ENCODE data around the gene DOK1.
A peak's percentile ranks its signal among the peaks of the same experiment; 100 is the strongest.

Gene DOK1

DNA sequence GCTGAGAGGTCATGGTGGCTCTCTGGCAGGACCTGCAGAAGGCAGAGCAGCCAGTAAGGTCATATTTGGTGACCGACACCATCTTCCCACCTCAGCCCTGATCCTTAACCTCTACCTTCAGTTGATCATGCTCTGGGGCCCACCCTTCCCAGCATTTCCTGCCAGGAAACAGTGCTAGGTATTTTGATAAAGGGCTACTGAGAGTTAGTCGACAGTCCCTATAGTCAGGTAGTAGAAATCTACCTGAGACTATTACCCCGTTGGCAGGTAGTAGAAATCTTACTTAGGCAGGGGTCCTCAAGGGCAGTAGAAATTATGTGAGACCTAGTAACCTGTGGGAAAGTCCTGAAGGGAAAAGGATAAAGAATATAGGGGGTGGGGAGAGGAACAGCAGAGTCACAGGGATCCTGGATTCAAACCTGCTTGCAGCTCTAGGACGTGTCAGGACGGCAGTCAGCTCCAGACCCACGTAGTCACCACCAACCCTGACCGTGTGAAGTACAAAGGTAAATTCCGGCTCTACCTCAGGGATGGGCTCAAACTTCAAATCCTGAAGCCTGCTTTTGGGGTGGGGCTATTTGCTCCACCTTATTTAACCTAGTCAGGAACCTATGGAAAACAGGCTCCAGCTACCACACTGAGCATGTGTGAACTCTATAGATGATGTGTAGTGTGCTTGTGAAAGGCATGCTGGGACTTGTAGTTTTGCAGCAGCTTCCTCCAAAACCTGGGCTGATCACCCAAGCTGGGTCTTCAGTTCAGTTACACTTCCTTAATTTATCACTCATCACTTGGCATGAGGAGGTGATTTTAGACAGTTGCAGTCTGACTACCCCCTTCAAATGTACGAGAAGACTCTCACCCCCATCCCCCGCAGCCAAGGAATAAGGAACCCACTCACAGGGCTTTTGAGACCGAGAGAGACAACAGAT lies 28.5 kb upstream of the DOK1 start, which contains the start of gene DQX1:
Gene DQX1, minus strand, starts transcription at position 515 of the 932 bp plus-strand sequence. Its CDS starts 502 bp downstream, at position 13.
- DNase-seq: peak; percentile 68 to 75

DNA sequence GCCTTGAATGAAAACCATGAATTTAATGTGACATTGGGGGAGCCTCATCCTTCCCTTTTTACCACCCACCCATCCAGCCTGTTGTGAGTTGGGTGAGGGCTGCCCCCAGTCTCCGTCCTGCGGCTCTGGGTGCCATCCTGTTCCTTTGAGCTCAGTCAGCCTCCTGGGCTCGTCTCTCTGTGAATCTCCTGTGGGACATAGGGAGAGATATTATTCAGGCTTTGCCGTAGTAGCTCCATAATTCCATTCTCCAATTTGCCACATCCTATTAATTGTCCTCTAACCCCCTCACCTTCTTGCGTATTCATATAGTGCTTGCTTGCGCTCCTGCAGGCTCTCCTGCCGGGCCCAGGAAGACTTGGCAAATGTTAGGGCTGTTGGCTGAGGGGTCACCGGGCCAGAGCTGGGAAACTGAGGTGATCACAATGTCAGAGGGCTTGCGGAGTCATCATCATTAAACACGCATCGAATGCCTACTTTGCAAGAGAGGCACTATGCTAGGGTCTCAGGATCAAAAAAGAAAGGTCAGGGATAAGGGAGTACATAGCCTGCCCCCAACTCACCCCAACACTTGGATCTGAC lies 27.8 kb upstream of the DOK1 start:
- DNase-seq: no peak

DNA sequence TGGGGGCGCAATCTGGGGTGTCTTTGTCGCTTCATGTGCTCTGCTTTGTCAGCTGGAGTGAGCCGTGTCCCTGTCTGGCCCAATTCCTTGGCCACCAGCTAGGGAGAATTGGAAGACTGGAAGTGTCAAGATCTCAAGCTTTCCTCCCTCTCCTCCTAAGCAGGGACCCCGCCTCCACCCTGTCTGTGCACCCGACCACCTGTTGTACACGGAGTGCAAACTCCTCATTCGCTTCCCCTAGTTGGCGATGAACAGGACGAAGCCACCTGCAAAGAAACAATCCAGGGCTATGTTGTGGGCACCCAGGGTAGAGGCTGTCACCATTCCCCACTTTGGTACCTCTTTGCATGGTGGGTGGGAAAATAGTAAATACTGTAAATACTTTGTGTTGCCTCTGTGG lies 26.8 kb upstream of the DOK1 start:
- no peak for DNase-seq

GRCh38 chr2:74528600-74529356 lies 25.7 kb upstream of the DOK1 start:
- no peak for DNase-seq

- DNase-seq: peak; percentile 97
Measured at GRCh38 chr2:74529357-74530238, 24.9 kb upstream of the DOK1 start, which contains the start of the genes AUP1 and HTRA2. Gene AUP1 (minus strand): TSS chr2:74529706. CDS start chr2:74529629, 77 bp downstream. Gene HTRA2 (plus strand): TSS chr2:74529933. CDS start chr2:74530007, 74 bp downstream.

GRCh38 chr2:74530239-74531187 lies 24.0 kb upstream of the DOK1 start:
- DNase-seq: peak; percentile 51 to 54

DNA sequence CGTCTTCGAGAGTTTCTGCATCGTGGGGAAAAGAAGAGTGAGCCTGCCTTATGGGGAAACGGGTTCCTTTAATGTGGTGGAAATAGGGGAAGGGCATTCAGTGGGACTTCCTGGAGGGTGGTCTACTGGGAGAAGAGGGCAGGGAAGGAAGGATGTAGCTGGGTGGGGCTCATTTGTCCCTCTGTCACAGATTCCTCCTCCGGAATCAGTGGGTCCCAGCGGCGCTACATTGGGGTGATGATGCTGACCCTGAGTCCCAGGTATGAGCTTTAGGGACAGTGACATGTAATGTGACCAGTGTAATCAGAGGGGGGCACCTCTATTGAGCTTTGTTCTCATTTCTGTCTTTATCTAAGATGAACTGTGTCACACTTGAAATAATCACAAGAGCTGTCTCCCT lies 22.9 kb upstream of the DOK1 start:
- no peak for DNase-seq

- DNase-seq: peak; percentile 45 to 66
Measured at GRCh38 chr2:74532222-74532621, 22.3 kb upstream of the DOK1 start.

DNA sequence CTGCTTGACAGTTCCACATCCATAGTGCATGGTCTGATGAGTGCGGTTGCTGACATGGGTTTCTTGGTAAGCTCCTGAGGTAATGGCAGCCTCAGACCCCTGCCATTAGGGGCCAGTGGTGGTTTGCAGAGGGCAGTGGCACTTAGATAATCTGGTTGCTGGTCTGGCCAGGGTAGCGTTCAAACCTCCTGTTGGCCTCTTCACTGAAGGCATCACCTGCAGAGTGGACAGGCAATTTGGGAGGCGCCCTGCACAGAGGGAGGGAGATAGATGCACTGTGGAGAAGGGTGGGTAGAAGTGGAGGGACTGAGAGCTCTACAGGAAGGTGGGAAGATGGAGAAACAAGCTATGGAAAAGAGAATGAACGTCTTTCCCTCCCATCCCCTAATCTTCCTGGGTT lies 21.1 kb upstream of the DOK1 start:
- DNase-seq: no peak

DNA sequence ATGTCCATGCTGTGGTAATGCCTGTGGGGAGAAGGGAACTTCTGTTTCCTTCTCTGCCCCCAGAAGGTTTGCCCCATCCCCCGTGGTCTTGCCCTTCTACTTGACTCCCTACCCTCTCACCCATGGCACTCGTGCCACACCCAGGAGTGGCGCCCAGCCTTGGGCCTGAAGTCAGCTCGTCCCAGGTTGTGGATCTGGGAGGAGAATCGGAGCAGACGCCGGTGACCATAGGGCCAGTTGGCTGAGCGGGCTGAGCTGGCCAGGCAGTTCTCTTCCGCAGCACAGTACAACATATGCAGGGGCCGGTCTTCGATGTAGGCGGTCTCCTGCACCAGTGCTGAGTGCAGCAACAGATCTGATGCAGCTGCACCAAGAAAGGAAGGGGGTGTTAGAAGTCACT lies 20.1 kb upstream of the DOK1 start:
- no peak for DNase-seq

DNA sequence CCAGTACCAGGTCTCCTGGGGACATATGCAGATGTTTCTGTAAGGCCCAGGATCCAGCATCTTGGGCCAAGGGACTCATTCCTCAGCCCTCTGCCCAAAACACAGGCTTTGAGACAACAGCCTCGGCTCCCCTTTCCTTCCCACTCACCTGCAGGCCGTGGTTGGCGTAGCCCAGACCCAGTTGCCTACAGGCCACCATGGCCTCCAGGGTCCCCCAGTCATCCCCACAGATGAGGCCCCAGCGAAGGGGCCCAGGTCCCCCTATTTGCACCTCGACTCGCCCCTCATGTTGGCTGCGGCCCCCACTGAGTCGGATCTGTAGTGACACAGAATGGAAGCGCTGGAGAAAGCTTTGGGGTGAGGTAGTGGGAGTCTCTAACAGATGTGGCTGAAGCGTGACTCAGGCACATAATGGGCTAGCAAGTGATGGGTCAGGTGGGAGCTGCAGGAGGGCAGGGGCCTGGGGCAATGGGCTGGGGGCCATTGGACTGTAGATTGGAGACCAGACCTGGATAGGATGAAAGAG lies 19.0 kb upstream of the DOK1 start:
- no peak for DNase-seq

- no peak for DNase-seq
Measured at GRCh38 chr2:74536166-74536950, 18.2 kb upstream of the DOK1 start.

- DNase-seq: no peak
Measured at GRCh38 chr2:74537140-74537539, 17.4 kb upstream of the DOK1 start.

DNA sequence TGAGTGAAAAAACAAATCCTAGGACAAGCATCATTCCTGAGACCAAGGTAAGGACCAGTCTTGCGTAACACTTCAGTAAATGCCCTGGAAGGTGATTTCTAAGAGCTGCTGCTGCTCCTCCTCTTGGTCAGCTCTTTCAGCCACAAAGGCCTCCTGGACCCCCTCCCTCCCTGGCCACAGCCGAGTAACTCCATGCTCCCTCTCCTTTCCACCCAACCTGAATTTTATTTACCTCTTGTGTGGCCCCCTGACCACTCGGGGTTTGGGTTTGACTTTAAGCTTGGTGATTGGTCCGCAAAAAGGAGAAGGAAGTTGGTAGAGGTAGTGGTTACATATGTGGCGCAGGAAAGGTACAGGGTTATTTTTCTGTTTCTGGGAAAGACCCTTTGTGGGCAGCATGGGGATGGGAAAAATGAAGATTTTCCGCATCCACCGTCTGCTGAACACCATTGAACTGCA lies 15.6 kb upstream of the DOK1 start:
- no peak for DNase-seq

- no peak for DNase-seq
Measured at GRCh38 chr2:74540291-74540690, 14.2 kb upstream of the DOK1 start.

DNA sequence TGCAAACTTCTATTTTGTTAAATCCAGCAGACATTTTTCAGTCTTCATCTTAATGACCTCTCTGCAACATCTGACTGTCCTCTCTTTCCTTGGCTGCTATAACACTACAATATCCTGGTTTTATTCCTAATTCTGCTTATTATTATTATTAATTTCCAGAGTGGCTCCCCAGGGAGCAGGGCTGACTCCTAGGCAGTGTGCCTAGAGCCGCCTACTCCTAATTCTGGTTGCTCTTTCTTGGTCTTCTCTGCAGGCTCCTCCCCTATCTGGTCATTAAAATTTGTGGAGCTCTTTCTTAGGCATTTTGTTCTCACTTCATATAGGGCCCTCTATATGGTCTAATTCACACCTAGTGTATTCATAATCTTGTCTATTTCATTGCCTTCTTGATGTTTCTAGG lies 11.5 kb upstream of the DOK1 start:
- DNase-seq: no peak

GRCh38 chr2:74544634-74545033 lies 9.9 kb upstream of the DOK1 start:
- no peak for DNase-seq

- no peak for DNase-seq
Measured at GRCh38 chr2:74546004-74546403, 8.5 kb upstream of the DOK1 start.

GRCh38 chr2:74548285-74548899 lies 6.1 kb upstream of the DOK1 start:
- no peak for DNase-seq

Data from Kasumi-1 (cell line).